HCT116 (cell line): ENCODE data around the gene TEDC2.

ENCODE experiments used
- EZH2 ChIP-seq: fragments of 200-600 bp; sonication (generic); IDR thresholded peaks from 2 replicates; pipeline ENCODE4 v1.6.1; 2017; ENCODE audit warnings: antibody characterized with exemption, mixed run types
- EZH2phosphoT487 ChIP-seq: fragments of 200-600 bp; IDR thresholded peaks from 2 replicates; pipeline ENCODE4 v1.6.1; 2018; ENCODE audit warnings: antibody characterized with exemption, borderline replicate concordance
- JUND ChIP-seq: IDR thresholded peaks from 2 replicates; pipeline ENCODE4 v1.6.1; 2012
- POLR2A ChIP-seq: IDR thresholded peaks from 2 replicates; pipeline ENCODE4 v1.7.0; 2011; ENCODE audit warnings: borderline replicate concordance; ENCODE audit not compliant: insufficient read depth, insufficient read length; ENCODE audit errors: extremely low read depth
- POLR2AphosphoS5 ChIP-seq: IDR thresholded peaks from 2 replicates; pipeline ENCODE4 v1.6.1; 2011; ENCODE audit warnings: mild to moderate bottlenecking, low read depth, low read length, moderate library complexity
- RAD21 ChIP-seq: IDR thresholded peaks from 2 replicates; pipeline ENCODE4 v1.6.1; 2012; ENCODE audit warnings: low read depth, mild to moderate bottlenecking
- SIN3A ChIP-seq: IDR thresholded peaks from 2 replicates; pipeline ENCODE4 v1.6.1; 2012; ENCODE audit warnings: low read depth
- SRF ChIP-seq: IDR thresholded peaks from 2 replicates; pipeline ENCODE4 v1.6.1; 2012; ENCODE audit warnings: low read depth
- TCF7L2 ChIP-seq: IDR thresholded peaks from 2 replicates; pipeline ENCODE4 v1.7.0; 2011; ENCODE audit warnings: borderline replicate concordance, inconsistent platforms; ENCODE audit not compliant: insufficient read depth, insufficient read length; ENCODE audit errors: extremely low read depth
- ZNF274 ChIP-seq: fragments of 200-500 bp; sonication (Bioruptor generic); IDR thresholded peaks from 2 replicates; pipeline ENCODE4 v1.6.1; 2014; ENCODE audit warnings: mild to moderate bottlenecking, low read depth, low read length, inconsistent platforms
- TF ChIP-seq, protein P1 (sequence below), 3 experiments: fragments of 200-600 bp in 1 of 3; sonication (generic) in 1 of 3; IDR thresholded peaks in 2 of 3; conservative IDR thresholded peaks in 1 of 3; 2 replicates each; pipeline ENCODE4 v1.5.1; 2012 to 2017; ENCODE audit warnings: low read depth in 2 of 3, low read length in 2 of 3, antibody characterized with exemption in 1 of 3, borderline replicate concordance in 1 of 3, control low read depth in 1 of 3, mild to moderate bottlenecking in 1 of 3, mixed read lengths in 1 of 3, mixed run types in 1 of 3, moderate library complexity in 1 of 3; ENCODE audit not compliant: insufficient read depth in 1 of 3
- TF ChIP-seq, protein P2 (sequence below): IDR thresholded peaks from 2 replicates; pipeline ENCODE4 v1.6.1; 2011; ENCODE audit warnings: mild to moderate bottlenecking, low read length, moderate library complexity; ENCODE audit not compliant: insufficient replicate concordance; ENCODE audit errors: extremely low read depth
- TF ChIP-seq, protein P3 (sequence below): IDR thresholded peaks from 2 replicates; pipeline ENCODE4 v1.6.1; 2012; ENCODE audit warnings: low read depth
- TF ChIP-seq, protein P4 (sequence below): IDR thresholded peaks from 2 replicates; pipeline ENCODE4 v1.6.1; 2012

DNA sequence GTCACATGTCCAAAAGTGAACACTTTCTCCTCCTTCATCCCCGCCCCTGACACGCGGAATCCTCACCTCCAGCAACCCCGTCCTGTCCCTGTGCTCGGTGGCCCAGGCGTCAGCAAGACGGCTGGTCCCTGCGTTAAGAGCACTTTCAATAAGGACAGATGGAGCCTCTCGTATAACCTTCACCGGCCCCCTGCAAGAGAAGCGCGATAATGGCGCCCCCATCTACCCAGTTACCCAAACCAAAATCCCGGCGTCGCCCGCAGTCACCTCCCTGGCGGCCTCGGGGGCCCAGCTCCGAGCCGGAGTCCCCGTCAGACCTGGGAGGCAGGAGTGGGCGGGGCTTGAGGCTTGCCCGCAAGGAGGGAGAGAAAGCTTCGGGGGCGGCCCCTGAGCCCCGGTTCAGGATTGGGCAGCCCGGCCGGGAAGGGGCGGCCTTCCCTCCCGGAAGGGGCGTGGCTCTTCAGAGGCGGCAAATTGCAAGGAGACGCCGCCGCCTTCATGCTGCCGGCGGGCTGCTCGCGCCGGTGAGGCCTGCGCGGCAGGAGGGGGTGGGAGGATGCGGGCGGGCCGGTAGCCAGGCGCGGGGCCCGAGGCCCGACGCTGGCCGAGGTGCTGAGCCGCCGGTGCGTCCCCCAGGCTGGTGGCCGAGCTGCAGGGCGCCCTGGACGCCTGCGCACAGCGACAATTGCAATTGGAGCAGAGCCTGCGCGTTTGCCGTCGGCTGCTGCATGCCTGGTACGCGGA, at the start of gene TEDC2:
- TF ChIP-seq, protein P1, sequence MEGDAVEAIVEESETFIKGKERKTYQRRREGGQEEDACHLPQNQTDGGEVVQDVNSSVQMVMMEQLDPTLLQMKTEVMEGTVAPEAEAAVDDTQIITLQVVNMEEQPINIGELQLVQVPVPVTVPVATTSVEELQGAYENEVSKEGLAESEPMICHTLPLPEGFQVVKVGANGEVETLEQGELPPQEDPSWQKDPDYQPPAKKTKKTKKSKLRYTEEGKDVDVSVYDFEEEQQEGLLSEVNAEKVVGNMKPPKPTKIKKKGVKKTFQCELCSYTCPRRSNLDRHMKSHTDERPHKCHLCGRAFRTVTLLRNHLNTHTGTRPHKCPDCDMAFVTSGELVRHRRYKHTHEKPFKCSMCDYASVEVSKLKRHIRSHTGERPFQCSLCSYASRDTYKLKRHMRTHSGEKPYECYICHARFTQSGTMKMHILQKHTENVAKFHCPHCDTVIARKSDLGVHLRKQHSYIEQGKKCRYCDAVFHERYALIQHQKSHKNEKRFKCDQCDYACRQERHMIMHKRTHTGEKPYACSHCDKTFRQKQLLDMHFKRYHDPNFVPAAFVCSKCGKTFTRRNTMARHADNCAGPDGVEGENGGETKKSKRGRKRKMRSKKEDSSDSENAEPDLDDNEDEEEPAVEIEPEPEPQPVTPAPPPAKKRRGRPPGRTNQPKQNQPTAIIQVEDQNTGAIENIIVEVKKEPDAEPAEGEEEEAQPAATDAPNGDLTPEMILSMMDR (IDR thresholded peaks at IDR 0.05 in 2 of 3, conservative IDR thresholded peaks at IDR 0.05 in 1 of 3; ENCODE audit: borderline replicate concordance in 1 of 3, insufficient read depth in 1 of 3, low read depth in 2 of 3, low read length in 2 of 3): no peak
- TF ChIP-seq JUND (no peak), SRF (no peak), POLR2A (peak; percentile 76), SIN3A (no peak; the same call in 1 of the 2 replicates), TCF7L2 (peak; percentile 72), POLR2AphosphoS5 (peak; percentile 48), EZH2 (no peak), ZNF274 (no peak), RAD21 (no peak), EZH2phosphoT487 (no peak)
- TF ChIP-seq, protein P2, sequence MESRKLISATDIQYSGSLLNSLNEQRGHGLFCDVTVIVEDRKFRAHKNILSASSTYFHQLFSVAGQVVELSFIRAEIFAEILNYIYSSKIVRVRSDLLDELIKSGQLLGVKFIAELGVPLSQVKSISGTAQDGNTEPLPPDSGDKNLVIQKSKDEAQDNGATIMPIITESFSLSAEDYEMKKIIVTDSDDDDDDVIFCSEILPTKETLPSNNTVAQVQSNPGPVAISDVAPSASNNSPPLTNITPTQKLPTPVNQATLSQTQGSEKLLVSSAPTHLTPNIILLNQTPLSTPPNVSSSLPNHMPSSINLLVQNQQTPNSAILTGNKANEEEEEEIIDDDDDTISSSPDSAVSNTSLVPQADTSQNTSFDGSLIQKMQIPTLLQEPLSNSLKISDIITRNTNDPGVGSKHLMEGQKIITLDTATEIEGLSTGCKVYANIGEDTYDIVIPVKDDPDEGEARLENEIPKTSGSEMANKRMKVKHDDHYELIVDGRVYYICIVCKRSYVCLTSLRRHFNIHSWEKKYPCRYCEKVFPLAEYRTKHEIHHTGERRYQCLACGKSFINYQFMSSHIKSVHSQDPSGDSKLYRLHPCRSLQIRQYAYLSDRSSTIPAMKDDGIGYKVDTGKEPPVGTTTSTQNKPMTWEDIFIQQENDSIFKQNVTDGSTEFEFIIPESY: no peak
- TF ChIP-seq, protein P3, sequence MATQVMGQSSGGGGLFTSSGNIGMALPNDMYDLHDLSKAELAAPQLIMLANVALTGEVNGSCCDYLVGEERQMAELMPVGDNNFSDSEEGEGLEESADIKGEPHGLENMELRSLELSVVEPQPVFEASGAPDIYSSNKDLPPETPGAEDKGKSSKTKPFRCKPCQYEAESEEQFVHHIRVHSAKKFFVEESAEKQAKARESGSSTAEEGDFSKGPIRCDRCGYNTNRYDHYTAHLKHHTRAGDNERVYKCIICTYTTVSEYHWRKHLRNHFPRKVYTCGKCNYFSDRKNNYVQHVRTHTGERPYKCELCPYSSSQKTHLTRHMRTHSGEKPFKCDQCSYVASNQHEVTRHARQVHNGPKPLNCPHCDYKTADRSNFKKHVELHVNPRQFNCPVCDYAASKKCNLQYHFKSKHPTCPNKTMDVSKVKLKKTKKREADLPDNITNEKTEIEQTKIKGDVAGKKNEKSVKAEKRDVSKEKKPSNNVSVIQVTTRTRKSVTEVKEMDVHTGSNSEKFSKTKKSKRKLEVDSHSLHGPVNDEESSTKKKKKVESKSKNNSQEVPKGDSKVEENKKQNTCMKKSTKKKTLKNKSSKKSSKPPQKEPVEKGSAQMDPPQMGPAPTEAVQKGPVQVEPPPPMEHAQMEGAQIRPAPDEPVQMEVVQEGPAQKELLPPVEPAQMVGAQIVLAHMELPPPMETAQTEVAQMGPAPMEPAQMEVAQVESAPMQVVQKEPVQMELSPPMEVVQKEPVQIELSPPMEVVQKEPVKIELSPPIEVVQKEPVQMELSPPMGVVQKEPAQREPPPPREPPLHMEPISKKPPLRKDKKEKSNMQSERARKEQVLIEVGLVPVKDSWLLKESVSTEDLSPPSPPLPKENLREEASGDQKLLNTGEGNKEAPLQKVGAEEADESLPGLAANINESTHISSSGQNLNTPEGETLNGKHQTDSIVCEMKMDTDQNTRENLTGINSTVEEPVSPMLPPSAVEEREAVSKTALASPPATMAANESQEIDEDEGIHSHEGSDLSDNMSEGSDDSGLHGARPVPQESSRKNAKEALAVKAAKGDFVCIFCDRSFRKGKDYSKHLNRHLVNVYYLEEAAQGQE: no peak
- TF ChIP-seq, protein P4, sequence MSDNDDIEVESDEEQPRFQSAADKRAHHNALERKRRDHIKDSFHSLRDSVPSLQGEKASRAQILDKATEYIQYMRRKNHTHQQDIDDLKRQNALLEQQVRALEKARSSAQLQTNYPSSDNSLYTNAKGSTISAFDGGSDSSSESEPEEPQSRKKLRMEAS: peak; percentile 72
